ENCODE results near the gene KCMF1. TPM values are rescaled to one million over a fixed set of nuclear protein-coding genes. Genes with fewer than 3 reads are reported as not detected.

KCMF1 gene
- total and polyA plus RNA-seq, 2 donors from 2014 or later = 21.0 to 64.3 TPM

DNA sequence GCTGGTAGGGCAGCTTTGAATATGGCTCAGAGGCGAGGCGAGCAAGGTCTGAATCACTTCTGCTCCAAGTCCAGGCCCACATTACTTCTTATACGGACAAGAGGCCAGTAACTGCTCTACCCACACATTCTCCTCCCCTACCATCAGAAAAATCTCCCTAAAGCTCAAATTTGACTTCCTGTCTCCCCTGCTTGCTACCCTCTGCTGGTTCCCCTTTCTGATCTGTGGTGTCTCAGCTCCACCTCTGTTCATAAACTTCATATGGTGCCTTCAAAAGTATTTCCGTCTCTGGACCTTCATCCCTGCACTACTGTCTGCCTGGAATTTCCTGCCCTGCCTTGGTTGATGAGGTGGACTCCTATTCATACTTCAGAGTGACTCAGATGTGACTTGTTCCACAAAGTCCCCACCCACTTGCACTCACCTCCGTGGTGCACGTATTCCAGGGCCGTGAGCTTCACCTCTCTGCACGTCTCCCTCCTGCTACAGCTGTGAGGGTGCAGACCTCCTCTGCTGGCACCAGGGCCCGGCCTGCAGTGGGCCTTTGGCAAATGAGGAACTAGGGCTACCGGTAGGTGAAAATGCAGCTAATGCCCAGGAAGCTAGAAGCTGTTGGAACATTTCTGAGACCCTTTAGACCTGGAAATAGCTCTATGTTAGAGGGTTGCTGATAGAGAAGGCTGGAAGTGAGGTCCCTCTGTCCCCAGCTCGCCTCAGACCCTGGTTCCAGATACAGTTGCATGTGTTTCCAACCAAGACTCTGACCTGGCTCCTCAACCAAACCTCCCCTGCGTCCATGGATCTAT, 24.6 kb upstream of the KCMF1 start:
- FAIRE-seq (no peak), DNase-seq (peak in 1 of 5 donors; percentile 80)
- H3K27ac ChIP-seq (ENCODE audit: low read depth in 2 of 2, low read length in 2 of 2) = no peak overlapping the region
- H3K4me3 ChIP-seq (ENCODE audit: low read length in 3 of 3) = no peak overlapping the region
- TF ChIP-seq CTCF (IDR thresholded peaks at IDR 0.05; ENCODE audit: borderline replicate concordance, extremely low read depth, insufficient read depth) = no peak
- H3K9me3 ChIP-seq (ENCODE audit: control insufficient read depth in 2 of 3, insufficient read depth in 1 of 3, low read length in 3 of 3) = no peaks in the 10 kb centered on the region
- H3K4me1 ChIP-seq (ENCODE audit: control insufficient read depth in 2 of 3, insufficient read depth in 2 of 3, low read depth in 1 of 3, low read length in 3 of 3) = no peaks in the 10 kb centered on the region
- H3K36me3 ChIP-seq (ENCODE audit: control insufficient read depth in 2 of 3, insufficient read depth in 3 of 3, low read length in 3 of 3) = no peaks in the 10 kb centered on the region
- intact Hi-C loops (cut with DNase I) = no loop called here
- no peak overlapping the region for H3K9ac ChIP-seq (ENCODE audit: low read length in 3 of 3)
- no peaks in the 10 kb centered on the region for H3K27me3 ChIP-seq (ENCODE audit: control insufficient read depth, insufficient read depth, low read length)

DNA sequence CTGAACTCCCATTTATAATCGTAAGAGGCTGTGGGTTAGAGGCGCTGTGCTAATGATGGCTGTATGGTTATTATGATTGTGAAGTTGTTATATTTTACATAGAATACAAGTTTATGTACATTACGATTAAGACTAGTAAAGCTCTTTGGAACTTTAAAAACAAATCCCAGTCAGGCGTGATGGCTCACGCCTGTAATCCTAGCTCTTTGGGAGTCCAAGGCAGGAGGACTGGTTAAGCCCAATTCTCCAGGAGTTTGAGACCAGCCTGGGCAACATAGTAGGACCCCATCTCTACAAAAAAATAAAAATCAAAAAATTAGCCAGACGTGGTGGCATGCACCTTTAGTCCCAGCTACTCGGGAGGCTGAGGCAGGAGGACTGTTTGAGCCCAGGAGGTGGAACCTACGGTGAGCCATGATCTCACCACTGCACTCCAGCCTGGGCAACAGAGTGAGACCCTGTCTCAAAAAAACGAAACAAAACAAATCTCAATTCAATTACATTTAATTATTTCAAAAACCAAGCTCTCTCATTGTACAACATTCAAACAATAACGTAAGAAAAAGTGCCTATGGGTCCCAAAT, 23.9 kb upstream of the KCMF1 start:
- no peak overlapping the region for H3K27ac ChIP-seq (ENCODE audit: low read depth in 2 of 2, low read length in 2 of 2)
- no peaks in the 10 kb centered on the region for H3K4me1 ChIP-seq (ENCODE audit: control insufficient read depth in 2 of 3, insufficient read depth in 2 of 3, low read depth in 1 of 3, low read length in 3 of 3)
- H3K27me3 ChIP-seq (ENCODE audit: control insufficient read depth, insufficient read depth, low read length) = no peaks in the 10 kb centered on the region
- no peaks in the 10 kb centered on the region for H3K9me3 ChIP-seq (ENCODE audit: control insufficient read depth in 2 of 3, insufficient read depth in 1 of 3, low read length in 3 of 3)
- H3K4me3 ChIP-seq (ENCODE audit: low read length in 3 of 3) = no peak overlapping the region
- H3K36me3 ChIP-seq (ENCODE audit: control insufficient read depth in 2 of 3, insufficient read depth in 3 of 3, low read length in 3 of 3) = no peaks in the 10 kb centered on the region
- FAIRE-seq = no peak
- intact Hi-C loops (cut with DNase I) = no loop called here
- TF ChIP-seq CTCF (IDR thresholded peaks at IDR 0.05; ENCODE audit: borderline replicate concordance, extremely low read depth, insufficient read depth) = no peak
- H3K9ac ChIP-seq (ENCODE audit: low read length in 3 of 3) = no peak overlapping the region
- DNase-seq = no peak

GRCh38 chr2:84953535-84953934, 17.4 kb upstream of the KCMF1 start:
- H3K27me3 ChIP-seq (ENCODE audit: control insufficient read depth, insufficient read depth, low read length) = no peaks in the 10 kb centered on the region
- no peak for DNase-seq
- FAIRE-seq = no peak

More at GRCh38 chr2:84953535-84953934, 17.4 kb upstream of the KCMF1 start:
- Histone ChIP-seq H3K36me3 (ENCODE audit: control insufficient read depth in 2 of 3, insufficient read depth in 3 of 3, low read length in 3 of 3) (no peaks in the 10 kb centered on the region), H3K4me3 (ENCODE audit: low read length in 3 of 3) (no peak overlapping the region), H3K4me1 (ENCODE audit: control insufficient read depth in 2 of 3, insufficient read depth in 2 of 3, low read depth in 1 of 3, low read length in 3 of 3) (peaks cover 0 to 2% (median 0%) of the 10 kb centered on the region in 3 donors), H3K9ac (ENCODE audit: low read length in 3 of 3) (no peak overlapping the region), H3K9me3 (ENCODE audit: control insufficient read depth in 2 of 3, insufficient read depth in 1 of 3, low read length in 3 of 3) (no peaks in the 10 kb centered on the region), H3K27ac (ENCODE audit: low read depth in 2 of 2, low read length in 2 of 2) (no peak overlapping the region)
- intact Hi-C loops (cut with DNase I) = no loop called here
- no peak for TF ChIP-seq CTCF (IDR thresholded peaks at IDR 0.05; ENCODE audit: borderline replicate concordance, extremely low read depth, insufficient read depth)

Measured in kidney (tissue), 14 donors.